ENCODE data around the gene ZNF518A.

DNA sequence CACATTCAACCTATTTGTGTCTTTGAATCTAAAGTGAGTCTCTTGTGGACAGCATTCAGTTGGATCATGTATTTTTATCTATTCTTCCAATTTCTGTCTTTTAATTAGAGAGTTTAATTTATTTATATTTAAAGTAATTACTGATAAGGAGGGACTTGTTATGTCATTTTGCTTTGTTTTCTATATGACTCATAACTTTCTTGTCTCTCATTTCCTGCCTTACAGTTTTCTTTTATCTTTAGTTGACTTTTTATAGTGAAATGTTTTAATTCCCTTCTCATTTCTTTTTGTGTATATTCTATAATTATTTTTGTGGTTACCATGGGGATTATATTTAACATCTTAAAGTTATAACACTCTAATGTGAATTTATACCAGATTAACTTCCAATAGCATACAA is 7.3 kb upstream of the ZNF518A start:
- no peak for TF ChIP-seq POLR2AphosphoS5 (IDR thresholded peaks at IDR 0.05; ENCODE audit: borderline replicate concordance, low read depth, low read length)
- TF ChIP-seq EZH2 (IDR thresholded peaks at IDR 0.05): no peak

Measured in SK-N-MC (cell line).